ENCODE results near the gene ASF1B.

The ASF1B gene

DNA sequence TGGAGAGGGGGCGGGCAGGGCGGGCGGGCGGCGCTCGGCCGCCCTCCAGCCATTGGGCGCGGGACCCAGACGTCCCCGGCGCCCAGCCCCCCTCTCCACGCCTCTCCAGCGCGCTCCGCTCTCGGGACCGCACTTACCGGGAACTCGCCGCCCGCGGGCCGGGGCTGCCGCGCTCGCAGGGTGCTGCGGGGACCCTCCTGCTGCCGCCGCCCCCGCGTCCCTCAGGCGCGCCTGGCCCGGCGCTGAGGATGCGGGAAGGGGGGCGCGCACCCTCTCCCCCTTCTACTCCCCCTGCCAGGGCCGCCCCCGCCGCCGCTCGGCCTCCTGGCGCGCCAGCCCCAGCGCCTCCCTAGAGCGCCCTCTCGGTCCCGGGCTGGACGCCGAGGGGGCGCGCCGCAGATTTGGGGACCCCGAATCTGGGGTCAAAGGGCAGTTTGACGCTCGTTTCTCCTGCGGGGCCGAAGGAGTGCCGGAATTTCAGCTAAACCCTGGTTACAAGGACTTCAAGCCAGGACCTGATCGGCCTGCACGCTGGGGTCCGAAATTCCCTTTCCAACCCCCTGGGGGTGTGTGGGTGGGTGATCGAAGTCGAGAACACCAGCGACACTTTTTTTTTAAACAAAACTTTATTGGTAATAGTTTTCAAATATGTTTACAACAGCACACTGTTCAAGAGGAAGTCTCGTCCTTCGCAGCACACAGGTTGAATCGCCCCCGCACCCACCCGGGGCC lies 45.1 kb downstream of the ASF1B start:
- peak overlapping the region; percentile 90 for H2AFZ ChIP-seq
- TF ChIP-seq, protein P1, sequence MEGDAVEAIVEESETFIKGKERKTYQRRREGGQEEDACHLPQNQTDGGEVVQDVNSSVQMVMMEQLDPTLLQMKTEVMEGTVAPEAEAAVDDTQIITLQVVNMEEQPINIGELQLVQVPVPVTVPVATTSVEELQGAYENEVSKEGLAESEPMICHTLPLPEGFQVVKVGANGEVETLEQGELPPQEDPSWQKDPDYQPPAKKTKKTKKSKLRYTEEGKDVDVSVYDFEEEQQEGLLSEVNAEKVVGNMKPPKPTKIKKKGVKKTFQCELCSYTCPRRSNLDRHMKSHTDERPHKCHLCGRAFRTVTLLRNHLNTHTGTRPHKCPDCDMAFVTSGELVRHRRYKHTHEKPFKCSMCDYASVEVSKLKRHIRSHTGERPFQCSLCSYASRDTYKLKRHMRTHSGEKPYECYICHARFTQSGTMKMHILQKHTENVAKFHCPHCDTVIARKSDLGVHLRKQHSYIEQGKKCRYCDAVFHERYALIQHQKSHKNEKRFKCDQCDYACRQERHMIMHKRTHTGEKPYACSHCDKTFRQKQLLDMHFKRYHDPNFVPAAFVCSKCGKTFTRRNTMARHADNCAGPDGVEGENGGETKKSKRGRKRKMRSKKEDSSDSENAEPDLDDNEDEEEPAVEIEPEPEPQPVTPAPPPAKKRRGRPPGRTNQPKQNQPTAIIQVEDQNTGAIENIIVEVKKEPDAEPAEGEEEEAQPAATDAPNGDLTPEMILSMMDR (IDR thresholded peaks at IDR 0.05) = peak; percentile 31
- H3K9ac ChIP-seq = no peak overlapping the region
- no peaks in the 10 kb centered on the region for H3K27me3 ChIP-seq (ENCODE audit: control insufficient read depth, insufficient read depth, low read length)
- peak overlapping the region; percentile 87 for H3K4me3 ChIP-seq (ENCODE audit: low read depth, low read length)
- H3K36me3 ChIP-seq (ENCODE audit: control insufficient read depth, insufficient read depth, low read length) = no peaks in the 10 kb centered on the region
- H3K27ac ChIP-seq = peak overlapping the region; percentile 80
- H3K9me3 ChIP-seq (ENCODE audit: control insufficient read depth, low read length) = no peaks in the 10 kb centered on the region
- peak overlapping the region; percentile 100 for H3K4me2 ChIP-seq (ENCODE audit: low read length)
- H3K79me2 ChIP-seq = no peaks in the 10 kb centered on the region
- H3K4me1 ChIP-seq = peaks cover 5% of the 10 kb centered on the region

DNA sequence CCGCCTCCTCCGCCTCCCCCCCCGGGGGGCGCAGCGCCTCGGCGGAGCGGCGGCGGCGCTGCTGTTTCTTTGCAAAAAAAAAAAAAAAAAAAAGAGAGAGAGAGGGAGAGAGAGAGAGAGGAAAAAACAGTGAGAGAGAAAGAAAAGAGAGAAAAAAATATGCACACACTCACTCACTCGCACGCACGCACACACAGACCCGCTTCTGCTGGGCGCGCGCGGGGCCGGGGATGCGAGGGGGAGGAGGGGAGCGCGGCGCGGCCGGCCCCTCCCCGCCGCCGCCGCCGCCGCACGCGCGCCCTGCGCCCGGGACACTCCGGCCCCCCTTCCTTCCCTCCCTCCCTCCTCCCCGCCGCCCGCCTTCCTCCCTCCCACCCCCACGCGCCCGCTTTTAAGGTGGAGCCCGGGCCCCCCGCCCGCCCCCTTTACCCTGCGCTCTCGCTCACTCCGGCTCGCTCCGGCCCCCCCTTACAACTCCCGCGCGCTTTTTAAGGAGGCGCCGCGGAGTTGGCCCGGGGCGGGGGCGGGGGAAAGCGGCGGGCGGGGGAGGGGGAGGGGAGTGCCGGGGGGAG lies 45.8 kb downstream of the ASF1B start, which contains the start of gene SAMD1:
Gene SAMD1, minus strand, starts transcription at position 243 of the 572 bp plus-strand sequence.
- H3K9ac ChIP-seq = no peak within 1 kb of the TSS
- peak within 1 kb of the TSS; percentile 100 for H3K4me2 ChIP-seq (ENCODE audit: low read length)
- peak within 1 kb of the TSS; percentile 80 for H3K27ac ChIP-seq
- H3K4me3 ChIP-seq (ENCODE audit: low read depth, low read length) = peak within 1 kb of the TSS; percentile 87
- TF ChIP-seq, protein P1 (IDR thresholded peaks at IDR 0.05) = no peak
- H2AFZ ChIP-seq = peak within 1 kb of the TSS; percentile 90
- peaks cover 5% of the 10 kb centered on the region for H3K4me1 ChIP-seq
- H3K27me3 ChIP-seq (ENCODE audit: control insufficient read depth, insufficient read depth, low read length) = no peaks in the 10 kb centered on the region
- no peaks in the 10 kb centered on the region for H3K9me3 ChIP-seq (ENCODE audit: control insufficient read depth, low read length)
- no peaks in the 10 kb centered on the region for H3K79me2 ChIP-seq
- H3K36me3 ChIP-seq (ENCODE audit: control insufficient read depth, insufficient read depth, low read length) = no peaks in the 10 kb centered on the region

DNA sequence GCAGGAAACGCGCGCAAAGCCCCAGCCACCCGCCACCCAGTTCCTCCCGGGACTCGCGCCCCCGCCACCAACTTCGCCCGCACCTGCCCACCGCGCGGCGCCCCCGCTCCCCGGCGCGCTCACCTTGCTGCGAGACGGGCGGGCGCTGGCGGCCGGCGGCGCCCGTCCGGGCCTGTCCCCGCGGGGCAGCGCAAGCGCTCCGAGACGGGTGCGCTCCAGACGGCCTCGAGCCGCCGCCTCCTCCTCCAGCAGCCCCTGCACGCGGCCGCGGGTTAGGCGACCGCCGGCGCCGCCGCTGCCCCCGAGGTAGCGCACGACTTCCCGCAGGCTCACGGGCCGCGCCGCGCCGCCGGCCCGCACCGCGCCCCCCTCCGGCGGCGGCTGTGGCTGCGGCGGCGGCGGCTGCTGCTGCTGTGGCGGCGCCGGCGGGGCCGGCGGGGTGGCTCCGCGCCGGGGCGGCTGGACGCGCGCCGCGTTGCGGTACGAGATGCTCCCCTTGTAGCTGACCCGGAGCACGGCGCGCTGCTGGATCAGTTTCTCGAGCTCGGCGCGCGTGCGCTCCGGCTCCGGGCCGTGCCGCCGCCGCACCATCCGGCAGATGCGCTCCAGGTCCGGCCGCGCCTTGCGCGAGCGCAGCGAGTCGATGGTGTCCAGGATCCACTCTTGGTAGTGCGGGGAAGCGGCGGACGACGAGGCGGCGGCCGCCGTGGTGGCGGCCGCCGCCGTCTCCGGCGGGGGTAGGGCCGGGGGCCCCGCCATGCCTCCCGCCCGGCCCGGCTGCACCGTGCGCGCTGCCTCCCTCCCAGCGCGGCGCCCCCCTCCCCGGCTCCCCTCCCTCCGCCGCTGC lies 46.5 kb downstream of the ASF1B start:
- Histone ChIP-seq H3K9ac (no peak overlapping the region), H3K79me2 (no peaks in the 10 kb centered on the region), H2AFZ (peak overlapping the region; percentile 79), H3K36me3 (ENCODE audit: control insufficient read depth, insufficient read depth, low read length) (no peaks in the 10 kb centered on the region), H3K27ac (no peak overlapping the region), H3K4me1 (peaks cover 5% of the 10 kb centered on the region), H3K9me3 (ENCODE audit: control insufficient read depth, low read length) (no peaks in the 10 kb centered on the region), H3K4me3 (ENCODE audit: low read depth, low read length) (peak overlapping the region; percentile 39), H3K27me3 (ENCODE audit: control insufficient read depth, insufficient read depth, low read length) (no peaks in the 10 kb centered on the region), H3K4me2 (ENCODE audit: low read length) (peak overlapping the region; percentile 66)
- TF ChIP-seq, protein P1 (IDR thresholded peaks at IDR 0.05) = no peak

DNA sequence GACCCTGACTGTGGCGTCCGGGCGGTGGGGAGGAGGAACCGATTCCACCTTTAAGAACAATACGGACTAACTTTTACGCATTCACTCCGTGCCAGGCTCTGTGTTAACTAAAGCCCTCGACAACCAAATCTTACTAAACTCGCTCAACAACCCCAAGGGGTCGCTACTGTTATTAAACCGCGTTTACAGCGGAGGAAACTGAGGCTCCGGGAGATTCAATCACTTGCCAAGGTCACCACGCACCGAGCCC lies 47.1 kb downstream of the ASF1B start:
- Histone ChIP-seq H3K4me1 (peaks cover 5% of the 10 kb centered on the region), H3K79me2 (no peaks in the 10 kb centered on the region), H3K9me3 (ENCODE audit: control insufficient read depth, low read length) (no peaks in the 10 kb centered on the region), H2AFZ (no peak overlapping the region), H3K4me3 (ENCODE audit: low read depth, low read length) (peak overlapping the region; percentile 38), H3K4me2 (ENCODE audit: low read length) (peak overlapping the region; percentile 66), H3K27ac (no peak overlapping the region), H3K27me3 (ENCODE audit: control insufficient read depth, insufficient read depth, low read length) (no peaks in the 10 kb centered on the region), H3K9ac (no peak overlapping the region), H3K36me3 (ENCODE audit: control insufficient read depth, insufficient read depth, low read length) (no peaks in the 10 kb centered on the region)
- TF ChIP-seq, protein P1 (IDR thresholded peaks at IDR 0.05) = no peak

All from parathyroid adenoma (tissue), 2 donors.